ENCODE data around the gene MRPL32. TPM values are rescaled to one million over a fixed set of nuclear protein-coding genes. Genes with fewer than 3 reads are reported as not detected.

Gene MRPL32
- total and polyA plus RNA-seq, 2 of the 13 experiments (the other 11 are each of a cell fraction or from before 2014, with no cell fraction given), result 39.0 to 81.2 TPM

DNA sequence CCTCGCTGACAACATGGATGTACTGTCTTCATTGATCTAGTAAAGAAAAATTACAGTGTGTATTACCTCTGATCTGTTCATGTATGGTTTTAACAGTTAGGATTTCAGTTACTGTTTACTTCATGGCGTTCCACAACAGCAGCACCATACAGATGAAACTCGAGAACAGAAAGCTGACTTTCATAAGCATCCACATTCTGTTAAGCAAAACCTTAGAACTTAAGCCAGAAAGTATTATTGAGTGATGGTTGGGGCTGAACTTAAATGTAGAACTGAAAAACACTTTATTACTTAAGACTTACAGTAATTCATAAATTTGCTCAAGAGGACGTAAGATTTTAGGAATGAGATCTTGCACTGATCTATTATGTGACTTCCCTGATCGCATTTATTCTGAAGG is 3.7 kb downstream of the MRPL32 start:
- H3K36me3 ChIP-seq (replicated peaks in 1 of 2; ENCODE audit: control insufficient read depth in 1 of 2, insufficient read depth in 2 of 2, low read length in 2 of 2), result peaks cover 5 to 34% of the 10 kb centered on the region in 2 experiments
- H4K20me1 ChIP-seq (ENCODE audit: insufficient read depth, low read length), result no peaks in the 10 kb centered on the region
- no peak for TF ChIP-seq DR1 (CRISPR knock-in tag; IDR thresholded peaks at IDR 0.05)
- TF ChIP-seq CBX2 (IDR thresholded peaks at IDR 0.05; ENCODE audit: low read depth, low read length), result no peak
- no peak for TF ChIP-seq CBX2 (CRISPR knock-in tag; IDR thresholded peaks at IDR 0.05; ENCODE audit: low read depth)
- TF ChIP-seq, protein P1, sequence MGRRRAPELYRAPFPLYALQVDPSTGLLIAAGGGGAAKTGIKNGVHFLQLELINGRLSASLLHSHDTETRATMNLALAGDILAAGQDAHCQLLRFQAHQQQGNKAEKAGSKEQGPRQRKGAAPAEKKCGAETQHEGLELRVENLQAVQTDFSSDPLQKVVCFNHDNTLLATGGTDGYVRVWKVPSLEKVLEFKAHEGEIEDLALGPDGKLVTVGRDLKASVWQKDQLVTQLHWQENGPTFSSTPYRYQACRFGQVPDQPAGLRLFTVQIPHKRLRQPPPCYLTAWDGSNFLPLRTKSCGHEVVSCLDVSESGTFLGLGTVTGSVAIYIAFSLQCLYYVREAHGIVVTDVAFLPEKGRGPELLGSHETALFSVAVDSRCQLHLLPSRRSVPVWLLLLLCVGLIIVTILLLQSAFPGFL (CRISPR knock-in tag; IDR thresholded peaks at IDR 0.05), result no peak
- no peak for TF ChIP-seq HDAC2 (CRISPR knock-in tag; IDR thresholded peaks at IDR 0.05)
- no peak for TF ChIP-seq CHD4 (IDR thresholded peaks at IDR 0.05; ENCODE audit: borderline replicate concordance, low read length)
- TF ChIP-seq, protein P2, sequence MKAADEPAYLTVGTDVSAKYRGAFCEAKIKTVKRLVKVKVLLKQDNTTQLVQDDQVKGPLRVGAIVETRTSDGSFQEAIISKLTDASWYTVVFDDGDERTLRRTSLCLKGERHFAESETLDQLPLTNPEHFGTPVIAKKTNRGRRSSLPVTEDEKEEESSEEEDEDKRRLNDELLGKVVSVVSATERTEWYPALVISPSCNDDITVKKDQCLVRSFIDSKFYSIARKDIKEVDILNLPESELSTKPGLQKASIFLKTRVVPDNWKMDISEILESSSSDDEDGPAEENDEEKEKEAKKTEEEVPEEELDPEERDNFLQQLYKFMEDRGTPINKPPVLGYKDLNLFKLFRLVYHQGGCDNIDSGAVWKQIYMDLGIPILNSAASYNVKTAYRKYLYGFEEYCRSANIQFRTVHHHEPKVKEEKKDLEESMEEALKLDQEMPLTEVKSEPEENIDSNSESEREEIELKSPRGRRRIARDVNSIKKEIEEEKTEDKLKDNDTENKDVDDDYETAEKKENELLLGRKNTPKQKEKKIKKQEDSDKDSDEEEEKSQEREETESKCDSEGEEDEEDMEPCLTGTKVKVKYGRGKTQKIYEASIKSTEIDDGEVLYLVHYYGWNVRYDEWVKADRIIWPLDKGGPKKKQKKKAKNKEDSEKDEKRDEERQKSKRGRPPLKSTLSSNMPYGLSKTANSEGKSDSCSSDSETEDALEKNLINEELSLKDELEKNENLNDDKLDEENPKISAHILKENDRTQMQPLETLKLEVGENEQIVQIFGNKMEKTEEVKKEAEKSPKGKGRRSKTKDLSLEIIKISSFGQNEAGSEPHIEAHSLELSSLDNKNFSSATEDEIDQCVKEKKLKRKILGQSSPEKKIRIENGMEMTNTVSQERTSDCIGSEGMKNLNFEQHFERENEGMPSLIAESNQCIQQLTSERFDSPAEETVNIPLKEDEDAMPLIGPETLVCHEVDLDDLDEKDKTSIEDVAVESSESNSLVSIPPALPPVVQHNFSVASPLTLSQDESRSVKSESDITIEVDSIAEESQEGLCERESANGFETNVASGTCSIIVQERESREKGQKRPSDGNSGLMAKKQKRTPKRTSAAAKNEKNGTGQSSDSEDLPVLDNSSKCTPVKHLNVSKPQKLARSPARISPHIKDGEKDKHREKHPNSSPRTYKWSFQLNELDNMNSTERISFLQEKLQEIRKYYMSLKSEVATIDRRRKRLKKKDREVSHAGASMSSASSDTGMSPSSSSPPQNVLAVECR (CRISPR knock-in tag; IDR thresholded peaks at IDR 0.05; ENCODE audit: borderline replicate concordance), result no peak
- no peak for TF ChIP-seq ZNF446 (CRISPR knock-in tag; IDR thresholded peaks at IDR 0.05)
- TF ChIP-seq TSC22D2 (CRISPR knock-in tag; IDR thresholded peaks at IDR 0.05; ENCODE audit: borderline replicate concordance), result no peak
- TF ChIP-seq, protein P3, sequence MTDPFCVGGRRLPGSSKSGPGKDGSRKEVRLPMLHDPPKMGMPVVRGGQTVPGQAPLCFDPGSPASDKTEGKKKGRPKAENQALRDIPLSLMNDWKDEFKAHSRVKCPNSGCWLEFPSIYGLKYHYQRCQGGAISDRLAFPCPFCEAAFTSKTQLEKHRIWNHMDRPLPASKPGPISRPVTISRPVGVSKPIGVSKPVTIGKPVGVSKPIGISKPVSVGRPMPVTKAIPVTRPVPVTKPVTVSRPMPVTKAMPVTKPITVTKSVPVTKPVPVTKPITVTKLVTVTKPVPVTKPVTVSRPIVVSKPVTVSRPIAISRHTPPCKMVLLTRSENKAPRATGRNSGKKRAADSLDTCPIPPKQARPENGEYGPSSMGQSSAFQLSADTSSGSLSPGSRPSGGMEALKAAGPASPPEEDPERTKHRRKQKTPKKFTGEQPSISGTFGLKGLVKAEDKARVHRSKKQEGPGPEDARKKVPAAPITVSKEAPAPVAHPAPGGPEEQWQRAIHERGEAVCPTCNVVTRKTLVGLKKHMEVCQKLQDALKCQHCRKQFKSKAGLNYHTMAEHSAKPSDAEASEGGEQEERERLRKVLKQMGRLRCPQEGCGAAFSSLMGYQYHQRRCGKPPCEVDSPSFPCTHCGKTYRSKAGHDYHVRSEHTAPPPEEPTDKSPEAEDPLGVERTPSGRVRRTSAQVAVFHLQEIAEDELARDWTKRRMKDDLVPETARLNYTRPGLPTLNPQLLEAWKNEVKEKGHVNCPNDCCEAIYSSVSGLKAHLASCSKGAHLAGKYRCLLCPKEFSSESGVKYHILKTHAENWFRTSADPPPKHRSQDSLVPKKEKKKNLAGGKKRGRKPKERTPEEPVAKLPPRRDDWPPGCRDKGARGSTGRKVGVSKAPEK (CRISPR knock-in tag; IDR thresholded peaks at IDR 0.05; ENCODE audit: borderline replicate concordance), result no peak
- no peak for TF ChIP-seq GFI1 (CRISPR knock-in tag; IDR thresholded peaks at IDR 0.05; ENCODE audit: borderline replicate concordance)
- TF ChIP-seq ZNF180 (CRISPR knock-in tag; IDR thresholded peaks at IDR 0.05; ENCODE audit: borderline replicate concordance, low read depth), result no peak
- TF ChIP-seq FLYWCH1 (CRISPR knock-in tag; IDR thresholded peaks at IDR 0.05), result no peak
- no peak overlapping the region for H3K9ac ChIP-seq (ENCODE audit: insufficient read depth, low read depth, low read length)
- WGBS (ENCODE audit: low lambda C conversion rate), result 96% methylated on average over 5 of the region's 5 CpGs
- no peak overlapping the region for H3K4me2 ChIP-seq (ENCODE audit: low read depth, low read length)
- no peak overlapping the region for H3K4me3 ChIP-seq (replicated peaks in 1 of 3; ENCODE audit: insufficient read depth in 1 of 3, low read depth in 2 of 3, low read length in 3 of 3)
- FAIRE-seq (no peak), ATAC-seq (no peak), DNase-seq (ENCODE audit: low spot score) (no peak)
- no peaks in the 10 kb centered on the region for H3K9me3 ChIP-seq (ENCODE audit: low read length)
- BruUV-seq (replicated peaks), result no TSS peak
- in situ Hi-C loops (cut with HindIII; ENCODE audit: extremely low pct_ligation_motif_present, low pct_unique_long_range_greater_than_20kb) (no loop called here), intact Hi-C loops (cut with micrococcal nuclease; ENCODE audit: unreplicated experiment) (no loop called here)
- ChIA-PET CTCF (ENCODE audit: low intra/inter-chr PET ratio, low total read pairs) (no interaction called here), POLR2A (no interaction called here)
- H3K79me2 ChIP-seq (ENCODE audit: insufficient read depth, low read length), result peaks cover 32% of the 10 kb centered on the region
- no peak overlapping the region for H3K27ac ChIP-seq (ENCODE audit: extremely low read length, insufficient read depth, low read length)
- no peaks in the 10 kb centered on the region; a peak in 1 of 5 replicates for H3K27me3 ChIP-seq (ENCODE audit: control insufficient read depth in 1 of 2, insufficient read depth in 2 of 2, low read length in 2 of 2)
- H3K4me1 ChIP-seq (ENCODE audit: insufficient read depth, low read length), result peaks cover 20% of the 10 kb centered on the region
- H2AFZ ChIP-seq (ENCODE audit: low read length), result no peak overlapping the region
